GM12878 (cell line): Measurements from ENCODE around the gene ELAVL1. TPM values are rescaled to one million over a fixed set of nuclear protein-coding genes. Genes with fewer than 3 reads are reported as not detected.

Source experiments
- DPF2 ChIP-seq: fragments of 450-650 bp; IDR thresholded peaks from 2 replicates; pipeline ENCODE4 v1.6.1; 2017; ENCODE audit warnings: mild to moderate bottlenecking
- NR2F1 ChIP-seq: fragments of 450-650 bp; conservative IDR thresholded peaks from 2 replicates; pipeline ENCODE4 v1.6.1; 2017; ENCODE audit warnings: mild to moderate bottlenecking
- SMAD1 ChIP-seq: fragments of 450-650 bp; IDR thresholded peaks from 2 replicates; pipeline ENCODE4 v1.6.1; 2018; ENCODE audit warnings: mild to moderate bottlenecking, low read depth; ENCODE audit not compliant: partially characterized antibody
- SP1 ChIP-seq: IDR thresholded peaks from one replicate; pipeline ENCODE4 v1.6.1; 2011; ENCODE audit warnings: low read depth, low read length
- TBL1XR1 ChIP-seq: IDR thresholded peaks from 2 replicates; pipeline ENCODE4 v1.6.1; 2012; ENCODE audit warnings: low read depth, low read length, improper control_type of control experiment
- YY1 ChIP-seq: IDR thresholded peaks from 2 replicates; pipeline ENCODE4 v1.6.1; 2011; ENCODE audit warnings: low read depth, mild to moderate bottlenecking, low read length
- polyA plus RNA-seq, 11 experiments: library from polyadenylated mRNA; depleted of rRNA in 4 of 11; unstranded in 6 of 11; stranded (reverse) in 5 of 11; fragments of >200 nt; fragmentation: Nextera tagmentation in 4 of 11; fragmentation: Illumina TruSeq in 1 of 11; extraction: Ambion mirVana in 4 of 11; extraction: Trizol in 1 of 11; gene quantifications; 1 replicate in 1 of 11; 2 replicates in 10 of 11; pipeline versions ENCODE4 v1.2.1 to v1.2.3, GENCODE V29; 2011 to 2016; ENCODE audit warnings: inconsistent platforms in 2 of 11, missing spikeins in 2 of 11, low read depth in 1 of 11
- total RNA-seq, 4 experiments: library from RNA; depleted of rRNA in 3 of 4; stranded (reverse); fragments of >200 nt in 3 of 4; fragmentation: Illumina TruSeq in 1 of 4; extraction: Trizol in 1 of 4; gene quantifications; 2 replicates each; pipeline versions ENCODE4 v1.2.1 to v1.2.3, GENCODE V29; 2013 to 2021
- TF ChIP-seq, protein P1 (sequence below): fragments of 450-650 bp; formaldehyde crosslinking; IDR thresholded peaks from 2 replicates; pipeline ENCODE4 v1.5.0; 2022; ENCODE audit warnings: mild to moderate bottlenecking, missing genetic modification characterization
- TF ChIP-seq, protein P2 (sequence below): IDR thresholded peaks from 2 replicates; pipeline ENCODE4 v1.6.1; 2012; ENCODE audit warnings: low read depth, low read length, improper control_type of control experiment
- TF ChIP-seq, protein P3 (sequence below): fragments of 450-650 bp; IDR thresholded peaks from 2 replicates; pipeline ENCODE4 v1.6.1; 2014; ENCODE audit warnings: mild to moderate bottlenecking

ELAVL1 gene
- total and polyA plus RNA-seq, 10 of the 15 experiments (the other 5 are each of a cell fraction or from before 2014, with no cell fraction given) = 7.4 to 155 (median 70.3) TPM

DNA sequence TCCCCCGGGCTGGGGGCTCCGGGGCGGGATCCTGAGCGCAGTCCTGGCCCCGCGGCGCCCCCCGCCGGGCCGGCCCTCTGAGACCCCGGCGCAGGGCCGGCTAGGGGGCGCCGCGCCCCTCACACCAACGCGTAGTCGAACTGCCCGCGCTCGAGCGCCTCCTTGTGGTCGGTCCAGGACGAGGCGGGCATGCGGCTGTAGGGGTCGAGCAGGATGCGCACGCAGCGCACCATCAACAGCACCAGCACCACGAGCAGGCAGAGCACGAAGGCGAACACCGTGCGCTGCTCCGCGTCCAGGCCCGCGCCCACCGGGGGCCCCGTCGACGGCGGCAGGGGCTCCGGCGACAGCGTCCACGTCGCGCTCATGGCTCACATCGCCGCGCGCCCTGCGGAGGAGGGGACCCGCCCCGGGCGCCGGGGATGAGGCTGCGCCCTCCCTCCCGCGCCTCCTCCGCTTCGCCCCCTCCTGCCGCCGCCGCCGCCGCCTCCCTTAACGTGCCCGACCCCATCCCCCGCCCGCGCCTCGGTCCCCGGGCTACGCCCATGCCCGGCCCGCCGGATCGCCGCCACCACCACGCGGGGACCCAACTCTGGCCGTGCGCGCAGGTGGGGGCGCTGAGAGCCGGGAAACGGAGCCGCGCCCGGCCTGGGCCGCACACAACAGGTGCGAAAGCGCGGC lies 80.1 kb downstream of the ELAVL1 start (continued):
- TF ChIP-seq, protein P1, sequence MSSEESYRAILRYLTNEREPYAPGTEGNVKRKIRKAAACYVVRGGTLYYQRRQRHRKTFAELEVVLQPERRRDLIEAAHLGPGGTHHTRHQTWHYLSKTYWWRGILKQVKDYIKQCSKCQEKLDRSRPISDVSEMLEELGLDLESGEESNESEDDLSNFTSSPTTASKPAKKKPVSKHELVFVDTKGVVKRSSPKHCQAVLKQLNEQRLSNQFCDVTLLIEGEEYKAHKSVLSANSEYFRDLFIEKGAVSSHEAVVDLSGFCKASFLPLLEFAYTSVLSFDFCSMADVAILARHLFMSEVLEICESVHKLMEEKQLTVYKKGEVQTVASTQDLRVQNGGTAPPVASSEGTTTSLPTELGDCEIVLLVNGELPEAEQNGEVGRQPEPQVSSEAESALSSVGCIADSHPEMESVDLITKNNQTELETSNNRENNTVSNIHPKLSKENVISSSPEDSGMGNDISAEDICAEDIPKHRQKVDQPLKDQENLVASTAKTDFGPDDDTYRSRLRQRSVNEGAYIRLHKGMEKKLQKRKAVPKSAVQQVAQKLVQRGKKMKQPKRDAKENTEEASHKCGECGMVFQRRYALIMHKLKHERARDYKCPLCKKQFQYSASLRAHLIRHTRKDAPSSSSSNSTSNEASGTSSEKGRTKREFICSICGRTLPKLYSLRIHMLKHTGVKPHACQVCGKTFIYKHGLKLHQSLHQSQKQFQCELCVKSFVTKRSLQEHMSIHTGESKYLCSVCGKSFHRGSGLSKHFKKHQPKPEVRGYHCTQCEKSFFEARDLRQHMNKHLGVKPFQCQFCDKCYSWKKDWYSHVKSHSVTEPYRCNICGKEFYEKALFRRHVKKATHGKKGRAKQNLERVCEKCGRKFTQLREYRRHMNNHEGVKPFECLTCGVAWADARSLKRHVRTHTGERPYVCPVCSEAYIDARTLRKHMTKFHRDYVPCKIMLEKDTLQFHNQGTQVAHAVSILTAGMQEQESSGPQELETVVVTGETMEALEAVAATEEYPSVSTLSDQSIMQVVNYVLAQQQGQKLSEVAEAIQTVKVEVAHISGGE (CRISPR knock-in tag) = no peak
- peak; percentile 50; the same call in 1 of the 2 replicates for TF ChIP-seq YY1
- peak; percentile 49; the same call in 1 of the 2 replicates for TF ChIP-seq DPF2
- TF ChIP-seq SMAD1 = no peak
- TF ChIP-seq, protein P2, sequence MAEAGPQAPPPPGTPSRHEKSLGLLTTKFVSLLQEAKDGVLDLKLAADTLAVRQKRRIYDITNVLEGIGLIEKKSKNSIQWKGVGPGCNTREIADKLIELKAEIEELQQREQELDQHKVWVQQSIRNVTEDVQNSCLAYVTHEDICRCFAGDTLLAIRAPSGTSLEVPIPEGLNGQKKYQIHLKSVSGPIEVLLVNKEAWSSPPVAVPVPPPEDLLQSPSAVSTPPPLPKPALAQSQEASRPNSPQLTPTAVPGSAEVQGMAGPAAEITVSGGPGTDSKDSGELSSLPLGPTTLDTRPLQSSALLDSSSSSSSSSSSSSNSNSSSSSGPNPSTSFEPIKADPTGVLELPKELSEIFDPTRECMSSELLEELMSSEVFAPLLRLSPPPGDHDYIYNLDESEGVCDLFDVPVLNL = no peak
- TF ChIP-seq, protein P3, sequence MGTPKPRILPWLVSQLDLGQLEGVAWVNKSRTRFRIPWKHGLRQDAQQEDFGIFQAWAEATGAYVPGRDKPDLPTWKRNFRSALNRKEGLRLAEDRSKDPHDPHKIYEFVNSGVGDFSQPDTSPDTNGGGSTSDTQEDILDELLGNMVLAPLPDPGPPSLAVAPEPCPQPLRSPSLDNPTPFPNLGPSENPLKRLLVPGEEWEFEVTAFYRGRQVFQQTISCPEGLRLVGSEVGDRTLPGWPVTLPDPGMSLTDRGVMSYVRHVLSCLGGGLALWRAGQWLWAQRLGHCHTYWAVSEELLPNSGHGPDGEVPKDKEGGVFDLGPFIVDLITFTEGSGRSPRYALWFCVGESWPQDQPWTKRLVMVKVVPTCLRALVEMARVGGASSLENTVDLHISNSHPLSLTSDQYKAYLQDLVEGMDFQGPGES = no peak
- no peak for TF ChIP-seq TBL1XR1
- TF ChIP-seq SP1 = no peak
- 0 out of 2 replicates have a peak, but pooled peaks have one; percentile 33 for TF ChIP-seq NR2F1
- TF ChIP-seq, all 136 proteins: peak for 16
